DMS153 treated with DMSO at 0.1 percent for 48 hours (cell line): ENCODE results near the gene GABRD.

Experiments used
- DNase-seq: peaks from one replicate; lab custom pipeline; 2025; ENCODE audit not compliant: unreplicated experiment; lab: John Stamatoyannopoulos, UW

The GABRD gene

DNA sequence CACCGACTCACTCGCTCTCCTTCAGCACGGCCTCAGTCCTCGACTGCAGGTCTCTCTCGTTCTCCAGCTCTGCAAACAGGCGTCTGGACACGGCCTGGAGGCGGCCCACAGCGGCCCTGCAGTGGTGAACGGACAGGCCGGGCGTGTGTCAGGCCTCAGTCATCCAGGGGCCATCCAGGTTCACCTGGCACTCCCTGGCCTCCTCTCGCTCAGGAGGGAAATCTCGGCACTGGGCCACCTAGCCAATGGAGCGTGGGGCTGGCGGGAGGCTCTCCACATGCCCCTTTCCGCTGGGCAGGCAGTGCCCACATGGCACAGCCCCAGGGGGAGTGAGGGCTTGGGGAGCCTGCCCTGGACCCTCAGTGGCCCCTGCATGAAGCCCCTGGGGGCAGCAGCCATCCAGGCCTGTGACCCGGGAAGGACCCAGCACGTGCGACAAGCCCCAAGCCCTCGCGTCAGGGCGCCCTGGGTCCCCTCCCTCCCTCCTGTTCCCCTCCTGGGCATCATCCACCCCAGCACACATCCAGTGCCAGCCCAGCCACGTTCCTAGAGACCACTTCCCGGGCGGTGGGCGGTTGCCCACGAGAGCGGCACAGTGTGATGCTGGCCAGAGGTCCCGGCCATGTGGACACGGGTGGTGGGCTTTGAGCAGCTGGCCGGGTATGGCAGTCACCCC is 33.6 kb upstream of the GABRD start:
- DNase-seq: no peak

DNA sequence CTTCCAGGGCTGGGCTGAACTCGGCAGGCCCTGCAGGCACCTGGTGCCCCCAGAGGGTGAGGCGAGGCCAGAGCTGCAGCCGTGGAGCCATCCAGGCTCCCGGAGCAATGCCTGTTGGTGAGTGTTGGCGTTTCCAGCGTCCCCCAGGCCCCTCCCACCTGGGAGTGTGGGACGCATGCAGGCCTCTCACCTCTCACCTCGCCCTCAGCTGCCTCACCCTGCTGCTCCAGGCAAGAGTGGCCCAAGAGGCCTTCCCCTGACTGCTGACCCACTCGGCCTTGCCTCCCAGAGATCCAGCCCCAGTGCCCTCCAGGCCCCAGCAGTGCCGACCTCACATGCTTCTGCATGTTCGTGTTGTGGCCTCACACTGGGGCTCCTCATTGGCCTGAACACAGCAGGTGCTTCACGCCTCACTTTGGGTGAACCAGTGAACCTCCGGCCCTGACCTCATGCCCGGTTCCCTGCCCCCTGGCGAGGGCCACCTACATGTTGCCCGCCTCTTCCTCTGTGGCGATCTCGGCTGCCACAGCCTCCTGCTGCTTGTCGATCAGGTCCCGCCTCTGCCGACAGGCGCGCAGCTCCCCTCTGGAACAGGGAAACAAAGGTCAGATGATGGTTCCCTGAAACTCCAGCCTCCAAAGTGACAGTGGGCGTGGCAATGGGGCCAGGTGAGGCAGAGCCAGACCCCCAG is 32.5 kb upstream of the GABRD start:
- no peak for DNase-seq

GRCh38 chr1:1987142-1987510 is 32.0 kb upstream of the GABRD start:
- no peak for DNase-seq

- DNase-seq: no peak
These were observed 30.8 kb upstream of the GABRD start for GRCh38 chr1:1988061-1988945.

GRCh38 chr1:1989102-1989542 is 30.0 kb upstream of the GABRD start:
- DNase-seq: peak; percentile 14

DNA sequence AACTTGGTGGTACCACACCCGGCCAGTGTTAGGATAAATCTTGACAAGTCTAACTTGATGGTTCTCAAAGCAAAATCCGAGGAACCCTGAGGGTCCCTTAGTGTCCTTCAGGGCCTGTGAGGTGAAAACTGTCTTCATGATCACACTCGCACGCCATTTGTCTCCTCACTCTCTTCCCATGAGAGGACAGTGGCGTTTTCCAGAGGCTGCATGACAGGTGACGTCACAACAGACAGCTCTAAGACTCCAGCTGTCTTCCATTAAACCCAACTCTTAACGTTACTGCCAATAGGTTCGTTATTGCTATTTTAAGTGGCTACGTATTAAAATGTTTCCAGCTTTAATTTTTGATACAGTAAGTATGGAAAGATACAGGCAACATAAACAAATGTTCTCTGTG is 29.4 kb upstream of the GABRD start:
- DNase-seq: no peak

DNA sequence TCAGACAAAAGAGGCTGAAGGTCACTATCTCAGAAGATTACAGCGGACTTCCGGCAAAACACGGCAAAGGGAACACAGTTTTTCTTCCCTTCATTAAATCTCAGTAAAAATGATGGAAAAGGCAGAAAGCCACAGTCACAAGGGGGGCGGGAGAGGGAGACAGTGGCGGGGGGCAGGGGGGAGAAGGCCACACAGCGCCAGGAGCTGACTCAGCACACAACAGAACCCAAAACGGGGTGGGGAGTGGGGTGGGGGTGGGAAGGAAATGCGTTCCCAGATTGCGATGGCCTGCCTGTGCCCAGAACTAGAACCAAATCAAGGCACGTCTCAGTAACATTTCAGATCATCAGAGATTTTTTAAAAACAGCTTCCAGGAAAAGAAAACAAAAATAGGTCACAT is 28.9 kb upstream of the GABRD start:
- DNase-seq: no peak

GRCh38 chr1:1994536-1994935 is 24.6 kb upstream of the GABRD start:
- DNase-seq: no peak

DNA sequence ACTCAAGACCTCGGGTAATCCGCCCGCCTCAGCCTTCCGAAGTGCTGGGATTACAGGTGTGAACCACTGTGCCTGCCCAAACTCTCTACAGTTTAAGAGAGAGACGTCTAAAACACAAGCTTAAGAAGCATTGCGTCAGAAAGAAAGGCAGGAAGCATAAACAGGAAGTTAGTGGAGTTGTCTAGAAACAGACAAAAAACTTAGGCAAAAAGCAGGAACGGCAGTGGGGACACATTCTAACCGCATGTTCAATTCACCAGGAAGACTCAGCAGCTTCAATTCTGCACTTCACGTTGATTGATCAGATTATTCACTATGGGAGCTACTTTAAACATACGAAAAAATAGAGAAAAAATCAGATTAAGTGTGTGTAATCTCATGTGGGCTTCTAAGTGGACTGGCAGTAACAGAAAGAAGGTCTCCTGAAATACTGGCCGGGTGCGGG is 22.9 kb upstream of the GABRD start:
- no peak for DNase-seq

DNA sequence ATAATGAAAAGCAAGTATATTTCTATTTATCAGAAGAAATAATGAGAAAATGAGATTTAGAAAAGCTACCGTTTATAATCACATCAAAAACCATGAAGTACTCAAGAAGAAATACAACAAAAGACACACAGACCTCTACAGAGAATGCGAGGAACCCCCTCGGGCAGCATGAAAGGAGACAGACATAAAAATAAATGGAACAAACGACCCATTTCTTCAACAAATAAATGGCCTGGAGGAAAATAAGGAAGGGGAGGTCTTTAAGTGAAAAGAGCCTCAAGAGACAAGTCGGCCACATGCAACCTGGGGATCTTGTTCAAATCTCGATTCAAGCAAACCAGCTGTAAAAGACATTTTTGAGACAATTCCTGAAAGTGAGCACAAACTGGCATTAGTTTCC is 21.6 kb upstream of the GABRD start:
- DNase-seq: no peak

DNA sequence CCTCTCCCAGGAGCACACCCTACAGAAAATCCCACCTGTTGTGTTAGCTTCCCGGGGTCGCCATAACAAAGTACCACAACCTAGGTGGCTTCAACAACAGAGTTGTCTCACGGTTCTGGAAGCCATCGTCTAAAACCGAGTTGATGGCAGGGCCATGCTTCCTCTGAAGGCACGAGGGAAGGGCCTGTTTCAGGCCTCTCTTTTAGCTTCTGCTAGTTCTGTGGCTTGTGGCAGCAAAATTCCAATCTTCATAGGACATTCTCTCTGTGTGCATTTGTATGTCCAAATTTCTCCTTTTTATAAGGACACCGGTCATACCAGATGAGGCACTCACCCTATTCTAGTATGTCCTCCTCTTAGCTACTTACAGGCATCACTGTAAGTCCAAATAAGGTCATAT is 18.7 kb upstream of the GABRD start:
- DNase-seq: no peak

GRCh38 chr1:2000850-2001249 is 18.3 kb upstream of the GABRD start:
- no peak for DNase-seq

- no peak for DNase-seq
These were observed 17.3 kb upstream of the GABRD start for GRCh38 chr1:2001773-2002411.

DNA sequence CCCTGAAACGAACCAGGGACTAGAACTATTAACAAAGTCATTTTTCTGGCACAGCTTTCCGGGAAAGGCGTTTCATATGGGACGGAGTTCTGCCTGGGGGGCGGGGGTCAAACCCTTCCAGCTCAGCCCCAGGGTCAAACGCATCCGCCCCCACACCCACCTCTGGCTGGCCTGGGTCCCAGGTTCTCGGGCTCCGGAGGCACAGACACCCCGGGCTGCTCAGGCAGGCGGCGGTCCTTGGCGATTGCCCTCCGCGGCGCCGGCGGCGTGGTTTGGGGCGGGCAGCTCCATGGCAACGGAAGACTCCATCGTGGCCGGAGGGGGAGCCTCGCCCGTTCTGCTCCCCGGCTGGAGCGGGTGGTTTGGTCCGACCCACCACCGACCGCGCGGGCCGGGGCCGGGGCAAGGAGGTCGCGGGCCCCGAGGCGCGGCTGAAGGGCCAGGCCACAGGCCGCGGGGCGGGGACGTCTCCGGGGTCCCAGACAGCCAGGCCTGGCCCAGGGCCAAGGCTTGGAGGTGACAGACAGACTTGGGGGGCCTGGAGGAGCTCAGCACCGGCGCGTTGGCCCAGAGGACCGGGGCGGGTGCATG is 15.5 kb upstream of the GABRD start, which contains the start of gene CFAP74:
Gene CFAP74, minus strand, starts transcription at position 246 of the 591 bp plus-strand sequence. CDS start 12,830 bp downstream, outside the sequence.
- DNase-seq: peak; percentile 70

- DNase-seq: no peak
These were observed 14.3 kb upstream of the GABRD start for GRCh38 chr1:2004856-2005255.

DNA sequence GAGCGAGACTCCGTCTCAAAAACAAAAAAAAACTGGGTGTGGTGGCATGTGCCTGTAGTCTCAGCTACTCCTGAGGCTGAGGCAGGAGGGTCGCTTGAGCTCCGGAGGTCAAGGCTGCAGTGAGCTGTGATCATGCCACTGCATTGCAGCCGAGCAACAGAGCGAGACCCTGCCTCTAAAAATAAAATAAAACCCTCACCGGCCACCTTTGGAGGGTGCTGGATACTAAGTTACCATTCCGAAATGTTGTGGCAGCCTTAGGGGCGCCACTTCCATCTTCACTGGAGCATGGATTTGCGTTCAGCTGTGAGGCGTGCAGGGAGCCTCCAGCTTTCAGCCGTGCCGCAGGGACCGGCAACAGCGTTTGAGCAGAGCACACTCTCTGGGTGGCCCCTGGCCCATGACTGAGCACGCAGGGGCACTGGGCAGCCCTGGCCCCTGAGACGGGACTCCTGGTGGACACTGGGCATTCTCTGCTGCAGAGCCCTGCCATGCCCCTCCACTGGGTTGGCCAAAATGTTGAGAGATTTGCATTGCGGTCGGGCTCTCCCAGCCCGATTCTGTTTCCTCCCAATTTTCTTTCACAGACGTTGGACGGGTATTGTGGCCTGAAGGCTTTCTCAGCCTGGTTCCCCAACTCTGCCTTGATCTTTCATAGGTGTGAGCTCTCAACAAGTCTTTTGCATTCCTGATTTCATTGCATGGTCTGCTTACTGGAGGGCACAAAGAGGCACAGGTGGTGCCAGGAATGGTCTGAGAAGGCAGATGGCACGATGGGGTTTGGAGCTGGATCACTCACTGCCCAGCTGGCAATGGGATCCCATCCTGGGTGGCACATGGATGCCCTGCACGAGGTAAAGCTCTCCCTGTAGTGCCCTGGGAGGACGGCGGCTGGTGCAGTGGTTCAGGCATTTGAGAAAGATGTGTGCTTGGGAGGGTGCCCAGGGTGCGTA is 9.8 kb upstream of the GABRD start:
- DNase-seq: no peak

DNA sequence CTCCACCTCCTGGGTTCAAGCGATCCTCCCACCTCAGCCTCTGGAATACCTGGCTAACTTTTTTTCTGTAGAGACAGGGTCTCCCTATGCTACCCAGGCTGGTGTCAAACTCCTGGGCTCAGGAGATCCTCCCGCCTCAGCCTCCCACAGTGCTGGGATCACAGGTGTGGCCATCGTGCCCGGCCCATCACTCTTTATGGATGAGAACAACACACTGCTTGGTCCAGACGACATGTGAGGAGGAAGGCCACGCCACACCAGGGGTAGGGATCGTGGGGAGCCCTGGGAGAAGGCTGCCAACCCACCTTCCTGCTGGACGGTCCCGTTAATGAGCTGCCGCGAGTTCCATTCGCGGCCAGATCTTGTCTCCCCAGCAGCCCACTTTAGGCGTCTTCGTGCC is 5.0 kb upstream of the GABRD start:
- no peak for DNase-seq

DNA sequence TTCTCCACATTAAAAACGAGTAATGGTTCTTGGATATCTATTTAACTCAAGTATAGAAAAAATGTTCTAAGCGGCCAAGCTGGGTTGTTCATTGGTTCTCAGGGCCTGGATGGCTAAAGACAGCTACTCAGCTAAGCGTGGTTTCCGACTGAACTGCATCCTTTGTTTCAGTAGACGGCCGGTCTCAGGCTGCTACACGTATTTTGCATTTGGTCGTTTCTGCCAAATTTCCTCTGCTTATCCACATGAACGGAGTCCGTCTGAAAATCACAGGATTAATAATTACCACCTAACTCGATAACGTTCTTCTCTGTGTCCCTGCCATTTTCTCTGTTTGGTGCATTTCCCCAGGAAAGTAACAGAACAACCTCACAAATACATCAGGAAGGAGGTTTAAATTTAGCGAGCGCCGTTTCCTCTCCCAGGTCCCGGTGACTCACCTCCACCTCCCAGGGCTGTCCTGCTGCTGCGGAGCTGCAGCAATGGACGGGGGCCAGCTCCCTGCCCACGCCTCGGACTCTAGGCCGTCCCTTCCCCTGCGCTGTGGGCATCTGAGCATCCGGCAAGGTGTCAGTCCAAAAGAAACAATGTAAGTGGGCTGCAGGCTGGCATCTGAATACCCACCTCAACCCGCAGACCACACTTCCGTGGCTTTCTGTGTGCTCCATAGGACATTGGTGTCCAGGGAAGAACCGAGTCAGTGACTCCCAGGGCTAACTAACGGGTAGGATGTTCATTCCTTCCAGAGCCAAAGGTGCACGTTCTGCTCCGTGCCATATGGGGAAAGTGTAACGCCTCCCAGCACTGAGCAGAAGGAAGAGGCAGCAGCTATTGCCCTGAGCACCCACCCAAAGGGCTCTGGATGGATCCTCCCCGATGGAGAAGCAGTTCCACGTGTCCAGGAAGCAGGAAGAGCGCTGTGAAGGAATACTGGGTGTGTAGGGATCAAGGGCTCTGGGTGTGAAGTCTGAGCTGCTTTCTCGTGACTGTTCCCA is 4.1 kb upstream of the GABRD start:
- no peak for DNase-seq
